NOMO-1 treated with dmso at 0.1 percent for 144 hours (cell line): Measurements from ENCODE around the gene VIPR2.
A peak's percentile ranks its signal among the peaks of the same experiment; 100 is the strongest.

Experiments
- DNase-seq: peaks from one replicate; lab custom pipeline; 2025; ENCODE audit not compliant: unreplicated experiment; lab: John Stamatoyannopoulos, UW

Gene VIPR2

GRCh38 chr7:159028508-159029401 is 115.9 kb downstream of the VIPR2 start:
- no peak for DNase-seq

- DNase-seq, result no peak
These were observed 116.7 kb downstream of the VIPR2 start for GRCh38 chr7:159027789-159028507.

DNA sequence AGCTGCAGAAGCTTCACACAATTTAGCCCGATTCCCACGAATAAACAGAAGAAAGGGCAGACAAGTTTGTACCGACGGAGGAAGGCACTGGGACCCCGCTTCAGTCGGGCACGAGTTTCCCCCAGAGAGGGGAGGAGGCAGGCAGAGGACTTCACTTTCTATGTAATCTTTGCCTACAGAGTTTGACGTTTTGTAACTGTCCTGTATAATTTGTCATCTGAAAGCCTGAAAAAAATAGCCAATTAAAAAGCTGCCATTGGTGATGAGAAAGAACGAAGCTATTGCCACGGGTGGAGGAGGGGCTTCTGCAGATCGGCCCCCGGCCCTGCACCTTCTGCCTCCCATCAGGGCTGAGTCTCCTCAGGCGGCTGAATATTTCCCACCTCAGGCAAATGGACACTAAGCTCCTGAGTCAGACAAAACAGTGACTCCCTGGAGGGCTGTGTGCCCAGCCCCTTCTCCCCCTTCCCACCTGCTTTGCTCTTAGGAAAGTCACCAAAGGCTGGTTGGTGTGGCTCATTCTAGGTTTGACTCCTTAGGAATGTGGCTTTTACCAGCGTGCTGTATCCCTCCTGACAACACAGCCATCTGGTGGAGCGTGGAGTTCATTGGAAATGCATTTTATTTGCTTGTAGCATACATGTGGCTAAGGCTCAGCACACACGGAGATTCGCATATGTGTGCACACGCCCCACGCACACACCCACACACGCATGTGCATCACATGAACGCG is 117.4 kb downstream of the VIPR2 start:
- no peak for DNase-seq

- no peak for DNase-seq
These were observed 118.2 kb downstream of the VIPR2 start for GRCh38 chr7:159026271-159027055.

DNA sequence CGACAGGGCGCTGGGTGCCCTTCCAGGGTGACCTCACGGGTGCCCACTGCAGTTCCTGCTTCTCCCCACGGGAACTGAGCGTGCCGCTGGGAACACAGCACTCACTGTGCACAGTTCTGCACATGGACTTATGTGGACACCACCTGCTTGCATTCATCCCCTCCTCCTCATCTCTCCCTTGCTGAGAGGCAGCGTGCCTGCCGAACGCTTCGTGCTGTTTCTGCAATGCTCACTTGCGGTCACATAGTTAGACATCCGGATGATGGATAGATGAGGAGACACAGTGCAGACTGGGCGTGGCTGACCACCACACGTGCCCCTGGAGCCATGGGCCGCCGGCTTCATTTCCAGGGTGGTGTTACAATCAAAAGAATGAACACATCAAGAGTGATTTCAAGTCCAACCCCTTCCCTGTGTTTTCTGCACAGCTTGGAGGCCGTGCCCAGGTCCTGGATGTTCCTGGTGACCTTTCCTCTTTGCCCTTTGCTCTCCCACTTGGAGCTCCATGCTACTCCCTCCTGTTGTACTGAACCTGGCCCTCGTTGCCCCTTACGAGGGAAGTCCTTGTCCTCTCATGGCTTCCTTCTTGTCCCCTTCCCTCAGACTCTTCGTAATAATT is 119.4 kb downstream of the VIPR2 start:
- DNase-seq, result peak; percentile 50

- DNase-seq, result no peak
These were observed 120.3 kb downstream of the VIPR2 start for GRCh38 chr7:159024280-159024951.

GRCh38 chr7:159023746-159024145 is 120.9 kb downstream of the VIPR2 start:
- DNase-seq, result no peak

GRCh38 chr7:159023206-159023605 is 121.5 kb downstream of the VIPR2 start:
- no peak for DNase-seq

DNA sequence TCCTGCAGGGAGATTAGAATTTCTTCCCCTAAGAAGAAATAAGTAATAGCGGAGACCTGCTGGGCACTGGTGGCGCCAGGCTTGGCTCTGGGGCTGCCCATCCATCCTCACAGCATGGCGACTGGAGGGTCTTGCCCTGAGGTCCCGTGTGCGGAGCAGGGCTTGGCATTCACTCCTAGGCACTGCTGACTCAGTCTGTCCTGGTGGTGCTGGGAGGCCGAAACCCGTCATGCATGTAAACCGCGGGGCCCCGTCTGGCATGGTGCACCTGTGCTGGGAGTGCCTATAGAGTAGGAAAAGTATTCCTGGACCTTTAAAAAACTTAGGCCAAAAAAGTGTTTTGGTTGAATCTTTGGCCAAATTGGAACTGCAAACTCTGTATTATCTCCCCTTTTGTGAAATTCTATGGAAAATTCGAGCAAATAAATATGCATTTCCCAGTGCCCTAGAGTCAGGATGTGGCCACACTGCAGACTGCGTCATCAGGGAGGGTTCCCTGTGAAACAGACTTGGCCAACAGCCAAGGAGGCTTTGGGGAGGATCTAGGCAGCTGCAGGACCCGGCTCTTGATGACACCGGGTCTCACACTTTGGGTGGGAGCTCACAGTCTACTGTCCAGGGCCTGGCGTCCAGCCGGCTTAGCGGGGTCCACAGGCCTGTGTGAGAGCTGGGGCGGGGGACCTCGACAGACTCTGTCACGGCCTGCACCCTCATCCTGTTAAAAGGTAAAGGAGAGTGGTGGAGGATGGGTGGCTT is 122.3 kb downstream of the VIPR2 start:
- no peak for DNase-seq

- no peak for DNase-seq
These were observed 123.7 kb downstream of the VIPR2 start for GRCh38 chr7:159020987-159021386.

GRCh38 chr7:159019111-159019510 is 125.6 kb downstream of the VIPR2 start:
- DNase-seq, result no peak

GRCh38 chr7:159017741-159018140 is 126.9 kb downstream of the VIPR2 start:
- DNase-seq, result no peak

- no peak for DNase-seq
These were observed 127.5 kb downstream of the VIPR2 start for GRCh38 chr7:159017210-159017609.

DNA sequence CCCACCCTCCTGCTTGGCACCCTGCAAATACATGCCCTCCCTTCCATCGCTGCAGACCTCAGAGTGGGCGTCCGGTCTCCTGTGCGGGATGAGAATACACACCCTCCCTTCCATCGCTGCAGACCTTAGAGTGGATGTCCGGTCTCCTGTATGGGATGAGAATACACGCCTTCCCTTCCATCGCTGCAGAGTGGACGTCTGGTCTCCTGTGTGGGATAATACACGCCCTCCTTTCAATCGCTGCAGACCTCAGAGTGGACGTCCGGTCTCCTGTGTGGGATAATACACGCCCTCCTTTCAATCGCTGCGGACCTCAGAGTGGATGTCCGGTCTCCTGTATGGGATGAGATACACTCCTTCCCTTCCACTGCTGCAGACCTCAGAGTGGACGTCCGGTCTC is 128.1 kb downstream of the VIPR2 start:
- DNase-seq, result no peak

DNA sequence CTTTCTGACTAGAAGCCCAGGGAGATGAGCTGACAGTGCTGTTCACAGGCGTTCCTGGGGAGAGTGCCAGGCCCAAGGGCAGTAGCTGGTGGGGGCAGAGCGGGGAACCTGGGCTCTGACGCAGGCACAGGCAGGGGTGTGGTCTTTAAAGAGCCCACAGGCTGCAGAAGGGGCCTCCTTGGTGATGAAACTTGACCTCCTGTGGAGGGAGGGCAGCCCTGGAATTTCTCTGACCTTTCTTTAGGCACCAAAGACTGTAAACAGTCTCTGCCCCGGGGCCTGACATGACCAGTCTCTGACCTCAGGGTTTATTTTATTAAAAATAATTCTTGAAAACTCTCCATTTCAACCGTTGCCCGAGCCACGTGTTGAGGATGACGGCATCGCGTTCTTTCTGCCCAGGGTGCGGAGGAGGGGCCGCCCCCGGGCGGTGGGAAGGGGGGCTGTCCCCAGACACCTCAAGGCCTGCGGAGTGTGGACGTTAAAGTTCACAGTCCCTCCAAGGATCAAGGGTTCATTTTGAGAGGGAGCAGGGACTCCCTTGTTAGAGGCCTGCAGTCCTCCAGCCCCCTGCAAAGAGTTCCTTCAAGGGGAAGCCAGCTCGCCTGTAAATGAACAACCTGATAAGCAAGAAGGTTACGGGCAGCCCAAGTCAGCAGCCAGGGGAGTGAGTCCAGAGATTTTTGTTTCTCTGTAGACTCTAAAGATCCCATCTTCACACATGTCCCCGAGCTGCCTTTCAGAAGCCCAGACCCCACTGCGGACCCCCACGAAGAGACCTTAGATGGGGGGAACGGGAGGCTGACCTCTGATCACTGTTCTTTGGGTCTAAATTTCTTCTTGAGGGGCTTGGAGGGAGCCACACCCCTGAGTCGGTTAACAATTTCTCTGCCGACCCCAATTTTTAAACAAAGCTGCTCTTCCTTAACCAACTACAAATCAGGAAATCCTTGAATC is 128.9 kb downstream of the VIPR2 start:
- DNase-seq, result no peak

DNA sequence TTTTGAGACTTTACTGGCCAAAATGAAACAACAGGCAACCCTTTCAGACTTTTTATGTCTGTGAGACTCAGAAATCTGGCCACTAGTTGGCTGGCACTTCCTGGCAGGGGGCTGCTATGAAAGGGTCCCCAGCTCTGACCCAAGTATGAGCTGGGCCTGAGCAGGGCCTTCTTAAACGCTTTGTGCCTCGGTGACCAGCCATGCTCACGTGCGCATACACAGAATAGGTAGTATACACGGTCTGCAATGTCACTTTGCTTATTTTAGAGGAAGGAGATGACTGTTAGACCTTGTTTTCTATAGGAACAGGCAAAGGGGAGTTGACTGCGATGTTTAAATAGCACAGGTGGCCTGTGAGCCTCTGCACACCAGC is 129.6 kb downstream of the VIPR2 start:
- DNase-seq, result no peak

GRCh38 chr7:159014297-159015062 is 130.2 kb downstream of the VIPR2 start:
- no peak for DNase-seq
